Brain microvascular endothelial cell (primary cell): Measurements from ENCODE around the gene SLC25A43.
A peak's percentile ranks its signal among the peaks of the same experiment; 100 is the strongest.

Experiments used
- DNase-seq: peaks from one replicate; pipeline ENCODE4 v3.0.0-alpha.2; 2020
- H3K27ac ChIP-seq: fragments of 250-450 bp; sonication (Bioruptor Pico); 2 replicates; pipeline ENCODE4 v1.5.1; 2020; ENCODE audit warnings: mild to moderate bottlenecking, moderate library complexity
- H3K27me3 ChIP-seq: fragments of 250-450 bp; sonication (Bioruptor Pico); replicated peaks from 2 replicates; pipeline ENCODE4 v1.5.1; 2020; ENCODE audit warnings: mild to moderate bottlenecking
- H3K36me3 ChIP-seq: fragments of 250-450 bp; sonication (Bioruptor Pico); replicated peaks from 2 replicates; pipeline ENCODE4 v1.5.1; 2020; ENCODE audit warnings: mild to moderate bottlenecking
- H3K4me3 ChIP-seq: 2 replicates; pipeline ENCODE4 v1.5.1; 2011; ENCODE audit warnings: low read depth, mild to moderate bottlenecking, control low read depth, low read length, moderate library complexity
- CTCF ChIP-seq: IDR thresholded peaks from 2 replicates; pipeline ENCODE4 v1.5.1; 2011; ENCODE audit warnings: low read depth, mild to moderate bottlenecking, moderate library complexity, low read length, control low read depth, inconsistent platforms; ENCODE audit errors: missing control alignments
- in situ Hi-C: cut with HindIII; loops from 2 replicates; pipeline ENCODE4 v1.10.0; 2017; ENCODE audit warnings: low sequenced_read_pairs, low pct_ligation_motif_present

SLC25A43 gene

GRCh38 chrX:119467842-119468550 is 68.9 kb downstream of the SLC25A43 start, which contains the start of gene SLC25A5:
SLC25A5 (plus strand) TSS chrX:119468444; CDS start chrX:119468516, 72 bp downstream.
- DNase-seq: peak; percentile 58
- H3K36me3 ChIP-seq: peaks cover 8% of the 10 kb centered on the region
- H3K27ac ChIP-seq: peak within 1 kb of the TSS; percentile 57
- in situ Hi-C loops: no loop called here
- TF ChIP-seq CTCF: no peak
- peak within 1 kb of the TSS; percentile 82 for H3K4me3 ChIP-seq
- no peaks in the 10 kb centered on the region for H3K27me3 ChIP-seq

GRCh38 chrX:119468551-119469312 is 69.6 kb downstream of the SLC25A43 start:
- Histone ChIP-seq H3K4me3 (peak overlapping the region; percentile 82), H3K27ac (peak overlapping the region; percentile 57), H3K27me3 (no peaks in the 10 kb centered on the region), H3K36me3 (peaks cover 8% of the 10 kb centered on the region)
- peak; percentile 57 for TF ChIP-seq CTCF
- DNase-seq: peak; percentile 64
- in situ Hi-C loops: no loop called here

DNA sequence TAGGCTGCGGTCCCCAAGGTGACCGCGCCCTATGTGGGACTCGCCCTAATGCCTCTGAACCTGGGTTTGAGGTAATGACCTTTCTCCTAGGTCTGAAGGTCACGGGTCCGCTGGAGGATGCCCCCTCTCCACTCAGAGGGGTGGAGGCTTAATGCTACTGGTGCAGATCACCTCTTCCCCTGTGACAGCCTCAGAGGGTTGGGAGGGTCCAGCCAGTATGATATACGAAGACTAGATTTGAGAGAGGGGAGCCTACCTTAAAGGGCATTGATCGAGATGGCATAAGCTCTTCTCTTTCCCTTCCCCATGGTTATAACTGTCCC is 70.1 kb downstream of the SLC25A43 start:
- Histone ChIP-seq H3K27ac (no peak overlapping the region), H3K36me3 (peaks cover 8% of the 10 kb centered on the region), H3K27me3 (no peaks in the 10 kb centered on the region), H3K4me3 (peak overlapping the region; percentile 71)
- in situ Hi-C loops: no loop called here
- no peak for TF ChIP-seq CTCF
- DNase-seq: no peak

GRCh38 chrX:119474615-119475388 is 75.7 kb downstream of the SLC25A43 start:
- H3K4me3 ChIP-seq: no peak overlapping the region
- peaks cover 8% of the 10 kb centered on the region for H3K36me3 ChIP-seq
- in situ Hi-C loops: no loop called here
- H3K27ac ChIP-seq: no peak overlapping the region
- TF ChIP-seq CTCF: no peak
- no peak for DNase-seq
- H3K27me3 ChIP-seq: no peaks in the 10 kb centered on the region

GRCh38 chrX:119475389-119476101 is 76.4 kb downstream of the SLC25A43 start:
- in situ Hi-C loops: no loop called here
- H3K27ac ChIP-seq: no peak overlapping the region
- H3K4me3 ChIP-seq: no peak overlapping the region
- no peaks in the 10 kb centered on the region for H3K27me3 ChIP-seq
- peaks cover 4% of the 10 kb centered on the region for H3K36me3 ChIP-seq
- TF ChIP-seq CTCF: no peak
- no peak for DNase-seq
